Kidney (tissue), 14 donors: Measurements from ENCODE around the gene FCER1G. TPM values are rescaled to one million over a fixed set of nuclear protein-coding genes. Genes with fewer than 3 reads are reported as not detected.

Source experiments
- DNase-seq, 5 donors: peaks; one replicate each; pipeline ENCODE4 v3.0.0-alpha.2; 2013 to 2020
- FAIRE-seq: peaks from 2 replicates; lab custom pipeline; 2012; peaks lifted over from hg19 to GRCh38; lab: Jason Lieb, UNC
- H3K27ac ChIP-seq, 2 donors: one replicate each; pipeline ENCODE4 v1.7.0; 2013; ENCODE audit warnings: low read depth in 2 of 2, low read length in 2 of 2, inconsistent platforms in 1 of 2
- H3K27me3 ChIP-seq: one replicate; pipeline ENCODE4 v1.7.1; 2013; ENCODE audit warnings: low read length, inconsistent platforms; ENCODE audit not compliant: control insufficient read depth, insufficient read depth
- H3K36me3 ChIP-seq, 3 donors: one replicate each; pipeline versions ENCODE4 v1.7.0 to v1.7.1; 2013; ENCODE audit warnings: low read length in 3 of 3, control low read depth in 1 of 3, inconsistent platforms in 1 of 3; ENCODE audit not compliant: insufficient read depth in 3 of 3, control insufficient read depth in 2 of 3
- H3K4me1 ChIP-seq, 3 donors: one replicate each; pipeline versions ENCODE4 v1.7.0 to v1.7.1; 2013; ENCODE audit warnings: low read length in 3 of 3, inconsistent platforms in 1 of 3, low read depth in 1 of 3; ENCODE audit not compliant: control insufficient read depth in 2 of 3, insufficient read depth in 2 of 3
- H3K4me3 ChIP-seq, 3 donors: one replicate each; pipeline versions ENCODE4 v1.7.0 to v1.8.1; 2013; ENCODE audit warnings: low read length in 3 of 3, control low read depth in 1 of 3, inconsistent platforms in 1 of 3
- H3K9ac ChIP-seq, 3 donors: one replicate each; pipeline versions ENCODE4 v1.7.0 to v1.7.1; 2013; ENCODE audit warnings: low read length in 3 of 3, control low read depth in 1 of 3, inconsistent platforms in 1 of 3
- H3K9me3 ChIP-seq, 3 donors: one replicate each; pipeline versions ENCODE4 v1.7.0 to v1.7.1; 2013; ENCODE audit warnings: low read length in 3 of 3, control low read depth in 1 of 3, inconsistent platforms in 1 of 3; ENCODE audit not compliant: control insufficient read depth in 2 of 3, insufficient read depth in 1 of 3
- CTCF ChIP-seq: IDR thresholded peaks from 3 replicates; pipeline ENCODE4 v1.5.1; 2012; ENCODE audit warnings: mild to moderate bottlenecking, moderate library complexity, borderline replicate concordance; ENCODE audit not compliant: insufficient read depth; ENCODE audit errors: extremely low read depth
- intact Hi-C: fragments of 100-400 bp; cut with DNase I; formaldehyde crosslinking; loops from one replicate; pipeline ENCODE4 v1.11.1; 2022
- polyA plus RNA-seq: library from polyadenylated mRNA; stranded (reverse); fragments of 350-450 nt; fragmentation: Illumina TruSeq; extraction: RNeasy Lipid Tissue Mini Kit (QIAGEN cat#74804); gene quantifications from one replicate; pipeline ENCODE4 v1.2.3, GENCODE V29; 2014; ENCODE audit warnings: low read depth, low replicate concordance; ENCODE audit not compliant: insufficient read depth
- total RNA-seq: library from RNA; stranded (reverse); fragmentation: NEBNext Ultra II Directional; extraction: Animal tissue kit (Norgen Biotek cat#: 25700); gene quantifications from one replicate; pipeline ENCODE4 v1.2.1, GENCODE V29; 2021
- donor health status: control.
- donor health status: control.
- donor health status: control.
- donor health status: control.
- donor health status: control.
- donor health status: DM: yes; HTN: yes; CAD: no.
- donor health status: Normal renal cell carcinoma (clear cell type).

Gene FCER1G
- total and polyA plus RNA-seq, 2 donors from 2014 or later: 38.9 to 43.4 TPM

- no peak overlapping the region for H3K9ac ChIP-seq
- DNase-seq: no peak
- no peaks in the 10 kb centered on the region for H3K36me3 ChIP-seq
- peaks cover 0 to 3% (median 0%) of the 10 kb centered on the region in 3 donors for H3K9me3 ChIP-seq
- intact Hi-C loops: no loop called here
- no peak overlapping the region for H3K27ac ChIP-seq
- peaks cover 4% of the 10 kb centered on the region for H3K27me3 ChIP-seq
- no peak for TF ChIP-seq CTCF
- H3K4me3 ChIP-seq: peak overlapping the region in 1 of 3 donors; percentile 52
- FAIRE-seq: no peak
- peaks cover 0 to 6% (median 0%) of the 10 kb centered on the region in 3 donors for H3K4me1 ChIP-seq
Observed at GRCh38 chr1:161259345-161259702, 44.2 kb downstream of the FCER1G start.

GRCh38 chr1:161259765-161260164 lies 44.7 kb downstream of the FCER1G start:
- FAIRE-seq: no peak
- no peak for DNase-seq
- intact Hi-C loops: no loop called here
- Histone ChIP-seq H3K36me3 (no peaks in the 10 kb centered on the region), H3K27ac (no peak overlapping the region), H3K4me3 (no peak overlapping the region), H3K9ac (no peak overlapping the region), H3K4me1 (peaks cover 0 to 6% (median 0%) of the 10 kb centered on the region in 3 donors), H3K9me3 (peaks cover 0 to 3% (median 0%) of the 10 kb centered on the region in 3 donors), H3K27me3 (peaks cover 4% of the 10 kb centered on the region)
- no peak for TF ChIP-seq CTCF

- no peak overlapping the region for H3K27ac ChIP-seq
- no peak for DNase-seq
- H3K4me3 ChIP-seq: no peak overlapping the region
- H3K36me3 ChIP-seq: no peaks in the 10 kb centered on the region
- H3K4me1 ChIP-seq: peaks cover 0 to 6% (median 0%) of the 10 kb centered on the region in 3 donors
- intact Hi-C loops: no loop called here
- TF ChIP-seq CTCF: no peak
- H3K9me3 ChIP-seq: peaks cover 0 to 3% (median 0%) of the 10 kb centered on the region in 3 donors
- H3K27me3 ChIP-seq: peaks cover 4% of the 10 kb centered on the region
- no peak for FAIRE-seq
- no peak overlapping the region for H3K9ac ChIP-seq
Observed at GRCh38 chr1:161260376-161261260, 45.5 kb downstream of the FCER1G start.
